HG03039 (cell line): ENCODE measurements around the gene ZSWIM4.
"Not testable (repeated sequence)": the region's sequence is repeated elsewhere in the genome, so short reads cannot be mapped to it uniquely, and the experiment has no call there.

Experiments used
- ATAC-seq: cut with Tn5 transposase; IDR thresholded peaks from one replicate; pipeline ENCODE4 v1.9.1; 2021; ENCODE audit warnings: mild to moderate bottlenecking, moderate library complexity; ENCODE audit not compliant: unreplicated experiment

The ZSWIM4 gene

DNA sequence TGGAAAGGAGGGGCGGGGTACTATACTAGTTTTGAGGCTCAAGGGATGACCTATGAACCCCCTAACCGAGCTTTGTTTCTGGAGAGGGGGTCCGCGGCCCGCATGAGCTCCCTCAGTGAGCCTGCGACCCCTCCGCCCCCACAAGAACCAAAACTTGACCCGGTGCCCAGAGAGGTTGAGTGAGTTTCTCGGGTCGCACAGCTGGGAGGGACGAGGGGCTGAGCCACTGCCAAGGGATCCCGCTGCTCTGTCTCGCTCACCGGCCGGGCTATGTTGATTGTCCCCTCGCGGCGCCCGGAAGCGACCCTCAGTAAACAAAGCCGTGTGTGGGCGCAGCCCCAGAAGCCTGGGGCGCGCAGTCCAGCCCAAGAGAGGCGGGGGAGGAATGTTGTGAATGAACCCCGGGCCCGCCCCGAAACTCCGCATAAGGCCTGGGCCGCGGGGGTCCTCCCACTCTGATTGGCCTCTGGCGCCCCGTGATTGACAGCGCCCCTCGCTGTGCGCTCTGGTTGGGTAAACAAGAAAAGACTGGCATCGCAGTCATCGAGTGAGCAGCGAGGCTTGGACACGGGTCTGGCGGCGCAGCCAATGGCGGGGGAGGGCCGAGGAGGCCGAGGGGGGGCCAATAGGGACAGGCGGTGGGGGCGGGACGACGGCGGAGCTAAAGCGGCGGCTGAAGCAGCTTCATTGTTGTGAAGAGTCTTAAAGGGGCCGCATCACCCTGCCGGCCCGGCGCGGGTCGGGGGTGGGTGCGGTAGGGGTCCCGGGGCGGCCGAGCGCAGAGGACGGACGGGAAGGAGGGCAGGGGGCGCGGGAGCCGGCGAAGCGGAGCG lies at the start of gene ZSWIM4:
Gene ZSWIM4 (plus strand): TSS at position 687 of the 833 bp plus-strand sequence. CDS start 206 bp downstream, outside the sequence.
- ATAC-seq: peak; percentile 96

DNA sequence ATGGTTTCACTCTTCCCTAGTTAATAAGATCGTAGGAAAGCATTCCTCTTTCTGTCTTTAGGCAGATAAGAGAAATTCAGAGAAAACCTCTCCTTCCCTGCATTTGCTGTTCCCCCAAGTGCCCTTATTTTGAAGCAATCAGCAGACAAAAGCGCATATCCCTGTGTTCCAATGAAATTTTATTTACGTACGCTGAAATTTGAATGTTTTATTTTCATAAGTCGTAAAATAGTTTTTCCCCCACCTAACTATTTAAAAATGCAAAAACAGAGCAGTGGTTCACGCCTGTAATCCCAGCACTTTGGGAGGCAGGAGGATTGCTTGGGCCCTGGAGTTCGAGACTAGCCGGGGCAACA lies 48.2 kb upstream of the ZSWIM4 start:
- ATAC-seq: no peak

DNA sequence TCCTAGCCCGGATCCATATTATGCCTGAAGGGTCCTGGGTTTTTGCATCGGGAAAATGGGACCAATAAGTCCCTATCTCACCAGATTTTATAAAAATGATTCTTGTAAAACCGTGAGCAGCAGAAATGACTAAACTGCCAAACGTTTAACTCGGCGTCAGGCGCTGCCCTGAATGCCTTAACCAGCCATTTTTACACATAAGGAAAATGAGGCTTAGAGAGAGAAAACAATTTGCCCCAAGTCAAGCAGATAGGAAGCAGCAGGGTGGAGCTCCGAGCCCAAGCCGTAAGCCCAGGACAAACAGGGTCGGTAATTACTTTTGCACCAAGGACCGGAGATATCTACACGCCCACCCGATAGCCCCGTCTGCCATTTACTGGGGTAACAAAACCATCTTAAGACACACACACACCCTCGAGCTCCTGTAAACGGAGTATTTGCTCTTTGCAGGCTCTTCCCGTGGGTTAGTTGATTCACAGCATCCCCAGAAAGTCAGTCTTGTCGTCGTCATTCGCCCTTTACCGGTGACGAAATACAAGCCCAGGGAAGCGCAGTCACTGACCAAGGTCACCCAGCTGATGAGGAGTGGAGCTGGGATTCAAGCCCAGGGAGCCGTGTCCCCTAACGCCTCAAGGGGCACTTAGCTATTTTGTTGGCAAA lies 46.9 kb upstream of the ZSWIM4 start:
- ATAC-seq: no peak

DNA sequence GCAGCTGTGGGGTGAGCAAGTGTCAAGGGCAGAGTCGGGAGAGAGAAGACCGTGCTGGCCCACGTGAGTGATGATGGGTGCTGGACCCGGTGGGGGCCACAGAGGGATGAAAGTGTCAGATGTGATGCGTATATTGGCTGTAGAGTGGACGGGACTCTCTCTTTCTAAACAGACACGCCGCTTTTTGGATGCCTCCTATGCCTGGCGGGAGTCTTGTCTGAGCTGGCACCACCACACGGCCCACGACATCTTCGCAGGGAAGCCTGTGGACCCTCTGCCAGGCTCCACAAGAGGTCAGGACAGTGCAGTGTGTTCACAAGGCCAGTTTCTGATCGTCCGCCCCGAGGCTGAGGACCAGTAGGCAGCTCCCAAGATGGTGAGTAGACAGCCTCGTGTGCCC lies 43.8 kb upstream of the ZSWIM4 start:
- no peak for ATAC-seq

DNA sequence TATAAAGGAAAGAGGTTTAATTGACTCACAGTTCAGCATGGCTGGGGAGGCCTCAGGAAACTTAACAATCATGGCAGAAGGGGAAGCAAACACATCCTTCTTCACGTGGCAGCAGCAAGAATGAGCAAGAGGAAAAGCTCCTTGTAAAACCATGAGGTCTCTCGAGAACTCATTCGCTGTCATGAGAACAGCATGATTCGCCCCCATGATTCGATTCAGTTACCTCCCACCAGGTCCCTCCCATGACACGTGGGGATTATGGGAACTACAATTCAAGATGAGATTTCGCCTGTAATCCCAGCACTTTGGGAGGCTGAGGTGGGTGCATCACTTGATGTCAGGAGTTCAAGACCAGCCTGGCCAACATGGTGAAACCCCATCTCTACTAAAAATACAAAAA lies 41.6 kb upstream of the ZSWIM4 start:
- ATAC-seq: not testable (repeated sequence)

DNA sequence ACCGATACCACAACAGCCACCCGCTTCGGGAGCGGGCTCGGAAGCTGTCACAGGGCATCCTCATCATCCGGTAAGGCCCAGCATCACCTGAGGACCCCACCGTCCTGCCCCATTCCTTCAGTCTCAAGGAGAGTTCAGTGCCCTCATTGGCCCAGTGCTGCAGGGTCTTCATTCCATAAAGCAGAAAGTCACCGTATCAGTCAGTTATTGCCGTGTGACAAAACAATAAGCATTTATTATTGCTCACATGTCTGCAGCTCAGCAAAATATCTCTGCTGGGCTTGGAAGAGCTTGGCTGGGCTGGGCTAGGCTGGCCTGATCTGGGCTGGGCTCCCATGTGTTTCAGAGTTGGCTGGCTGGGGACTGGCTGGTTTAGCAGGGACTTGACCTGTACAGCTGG lies 39.0 kb upstream of the ZSWIM4 start:
- ATAC-seq: no peak

DNA sequence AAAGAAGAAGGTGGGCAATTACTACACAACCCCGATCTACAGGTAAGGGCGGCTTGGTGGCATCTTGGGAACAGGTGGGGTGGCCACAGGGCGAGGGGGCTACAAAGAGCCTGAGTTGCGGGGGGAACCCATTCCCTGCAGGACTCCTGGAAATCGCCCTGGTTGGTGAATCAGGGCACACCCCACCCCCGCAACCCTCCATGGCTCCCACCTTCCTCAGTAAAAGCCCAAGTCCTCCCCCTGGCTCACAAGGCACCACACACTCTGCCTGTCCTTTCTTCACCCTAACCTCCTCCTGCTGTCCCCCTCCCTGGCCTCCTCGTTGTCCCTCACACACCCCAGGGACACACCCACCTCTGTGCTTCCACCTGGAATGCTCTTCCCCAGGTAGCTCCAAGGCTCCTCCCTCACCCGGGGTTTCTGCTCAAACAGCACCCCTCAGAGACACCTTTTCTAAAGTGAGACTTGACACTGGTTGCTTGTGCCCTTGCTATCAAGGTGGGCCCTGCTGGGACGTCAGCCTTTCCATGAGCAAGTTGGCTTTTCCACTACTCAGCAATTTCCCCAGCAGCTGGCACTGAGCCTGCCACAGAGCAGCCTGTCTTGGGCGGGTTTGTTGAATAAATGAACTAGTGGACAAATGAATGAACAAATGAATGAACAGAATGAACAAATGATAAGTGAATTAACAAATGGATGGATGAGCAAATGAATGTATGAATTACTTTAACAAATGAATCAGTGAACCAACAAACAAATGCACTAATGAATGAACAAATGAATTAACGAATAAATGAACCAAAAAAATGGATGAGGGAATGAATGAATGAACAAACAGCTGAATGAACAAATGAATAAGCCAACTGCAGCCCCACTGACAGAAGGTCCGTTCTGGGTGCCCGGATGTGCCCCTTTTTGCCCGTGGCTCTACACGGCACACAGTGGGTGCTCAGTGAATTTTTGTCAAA lies 37.2 kb upstream of the ZSWIM4 start:
- no peak for ATAC-seq

DNA sequence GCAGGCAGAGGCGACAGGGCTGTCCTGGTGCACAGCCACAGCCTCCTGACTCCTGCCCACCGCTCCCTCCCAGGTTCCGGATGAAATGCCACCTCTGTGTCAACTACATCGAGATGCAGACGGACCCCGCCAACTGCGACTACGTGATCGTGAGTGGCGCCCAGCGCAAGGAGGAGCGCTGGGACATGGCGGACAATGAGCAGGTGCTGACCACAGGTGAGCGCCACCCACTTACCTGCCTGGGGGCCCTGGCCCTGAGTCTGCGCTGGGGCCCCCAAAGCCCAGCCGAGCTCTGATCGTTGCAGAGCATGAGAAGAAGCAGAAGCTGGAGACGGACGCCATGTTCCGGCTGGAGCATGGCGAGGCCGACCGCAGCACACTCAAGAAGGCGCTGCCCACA lies 36.4 kb upstream of the ZSWIM4 start:
- no peak for ATAC-seq

DNA sequence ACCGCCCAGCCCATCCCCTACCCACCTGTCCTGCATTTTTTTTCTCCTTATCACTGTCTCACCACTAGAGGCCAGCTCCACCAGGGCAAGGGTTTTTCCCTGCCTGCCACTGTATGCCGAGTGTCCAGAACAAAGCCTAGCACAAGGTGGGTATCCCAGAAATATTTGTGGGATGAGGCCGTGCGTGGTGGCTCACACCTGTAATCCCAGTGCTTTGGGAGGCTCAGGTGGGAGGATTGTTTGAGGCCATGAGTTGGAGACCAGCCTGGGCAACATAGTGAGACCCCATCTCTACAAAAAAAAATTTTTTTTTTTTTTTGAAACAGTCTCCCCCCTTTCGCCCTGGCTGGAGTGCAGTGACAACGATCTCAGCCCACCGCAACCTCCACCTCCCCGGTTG lies 33.8 kb upstream of the ZSWIM4 start:
- no peak for ATAC-seq

DNA sequence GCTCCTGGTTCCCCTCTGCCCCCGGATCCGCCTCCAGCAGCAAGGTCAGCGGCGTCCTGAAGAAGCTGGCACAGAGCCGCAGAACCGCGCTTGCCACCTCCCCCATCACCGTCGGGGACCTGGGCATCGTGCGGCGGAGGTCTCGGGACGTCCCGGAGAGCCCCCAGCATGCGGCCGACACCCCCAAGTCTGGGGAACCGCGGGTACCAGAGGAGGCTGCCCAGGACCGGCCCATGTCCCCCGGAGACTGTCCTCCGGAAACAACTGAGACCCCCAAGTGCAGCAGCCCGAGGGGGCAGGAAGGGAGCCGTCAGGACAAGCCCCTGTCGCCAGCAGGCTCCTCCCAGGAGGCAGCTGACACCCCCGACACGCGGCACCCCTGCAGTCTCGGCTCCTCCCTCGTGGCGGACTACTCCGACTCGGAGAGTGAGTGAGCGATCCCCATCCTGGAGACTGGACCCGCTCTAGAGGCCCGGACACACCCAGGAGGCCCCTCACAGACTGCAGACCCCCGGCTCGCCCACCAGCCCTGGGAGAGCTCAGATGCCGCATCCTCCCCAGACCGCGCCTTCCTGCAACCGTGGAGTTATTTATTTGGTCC lies 32.5 kb upstream of the ZSWIM4 start:
- no peak for ATAC-seq

DNA sequence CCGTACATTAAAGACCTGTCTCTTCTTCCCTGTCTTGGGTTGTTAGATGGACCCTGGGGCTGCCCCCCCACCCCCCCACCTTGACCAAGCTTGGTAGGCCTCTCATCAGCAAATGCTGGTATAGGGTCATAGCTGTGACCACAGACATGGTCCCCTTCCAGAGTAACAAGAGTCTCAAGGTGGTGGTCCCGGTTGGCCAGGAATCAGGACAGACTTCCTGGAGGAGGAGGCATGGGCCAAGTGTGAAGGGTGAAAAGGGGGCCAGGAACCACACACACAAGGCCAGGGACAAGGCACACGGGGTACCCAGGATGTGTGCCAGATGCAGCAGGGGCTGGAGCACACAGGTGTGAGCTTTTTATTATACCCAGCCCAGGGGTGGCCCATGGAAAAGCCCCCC lies 32.0 kb upstream of the ZSWIM4 start:
- no peak for ATAC-seq

DNA sequence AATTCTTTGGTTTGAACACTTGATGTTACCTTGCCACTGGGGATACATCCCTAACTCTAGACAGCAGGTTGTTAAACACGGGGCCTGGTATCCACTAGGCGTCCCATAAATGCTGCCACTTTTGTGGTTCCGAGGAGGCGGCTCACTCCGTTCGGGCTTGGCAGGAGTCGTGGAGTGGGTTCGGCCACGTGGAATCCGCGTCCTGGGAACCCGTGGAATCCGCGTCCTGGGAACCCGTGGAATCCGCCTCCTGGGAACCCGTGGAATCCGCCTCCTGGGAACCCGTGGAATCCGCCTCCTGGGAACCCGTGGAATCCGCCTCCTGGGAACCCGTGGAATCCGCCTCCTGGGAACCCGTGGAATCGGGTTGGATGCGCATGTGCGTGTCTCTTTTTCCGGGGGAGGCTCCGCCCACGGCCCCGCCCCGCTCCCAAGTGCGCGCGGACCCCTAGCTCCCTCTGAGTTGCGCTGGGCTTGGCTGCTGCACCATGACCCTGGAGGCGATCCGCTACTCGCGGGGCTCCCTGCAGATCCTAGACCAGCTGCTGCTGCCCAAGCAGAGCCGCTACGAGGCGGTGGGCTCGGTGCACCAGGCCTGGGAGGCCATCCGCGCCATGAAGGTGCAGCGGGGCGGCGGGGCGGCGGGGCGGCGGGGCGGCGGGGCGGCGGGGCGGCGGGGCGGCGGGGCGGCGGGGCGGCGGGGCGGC lies 31.0 kb upstream of the ZSWIM4 start, which contains the start of gene MRI1:
Gene MRI1 (plus strand): TSS at position 422 of the 707 bp plus-strand sequence. CDS start 67 bp downstream, at position 489.
- no peak for ATAC-seq

DNA sequence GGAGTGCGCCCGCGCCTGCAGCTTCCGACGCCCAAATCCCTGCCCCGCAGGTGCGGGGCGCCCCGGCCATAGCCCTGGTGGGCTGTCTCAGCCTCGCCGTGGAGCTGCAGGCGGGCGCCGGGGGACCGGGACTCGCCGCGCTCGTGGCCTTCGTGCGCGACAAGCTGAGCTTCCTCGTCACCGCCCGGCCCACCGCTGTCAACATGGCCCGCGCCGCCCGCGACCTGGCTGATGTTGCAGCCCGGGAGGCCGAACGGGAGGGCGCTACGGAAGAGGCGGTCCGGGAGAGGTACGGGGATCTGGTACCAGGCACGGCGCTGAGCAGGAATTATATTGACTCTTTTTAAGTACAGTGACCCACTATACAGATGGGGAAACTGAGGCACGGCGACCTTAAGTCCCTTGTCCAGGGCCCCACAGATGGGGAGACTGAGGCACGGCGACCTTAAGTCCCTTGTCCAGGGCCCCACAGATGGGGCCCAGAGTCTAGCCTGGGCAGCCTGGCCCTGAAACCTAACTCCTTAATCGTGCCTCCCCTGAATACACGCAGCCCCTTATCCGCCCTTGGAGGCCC lies 30.3 kb upstream of the ZSWIM4 start:
- ATAC-seq: no peak

DNA sequence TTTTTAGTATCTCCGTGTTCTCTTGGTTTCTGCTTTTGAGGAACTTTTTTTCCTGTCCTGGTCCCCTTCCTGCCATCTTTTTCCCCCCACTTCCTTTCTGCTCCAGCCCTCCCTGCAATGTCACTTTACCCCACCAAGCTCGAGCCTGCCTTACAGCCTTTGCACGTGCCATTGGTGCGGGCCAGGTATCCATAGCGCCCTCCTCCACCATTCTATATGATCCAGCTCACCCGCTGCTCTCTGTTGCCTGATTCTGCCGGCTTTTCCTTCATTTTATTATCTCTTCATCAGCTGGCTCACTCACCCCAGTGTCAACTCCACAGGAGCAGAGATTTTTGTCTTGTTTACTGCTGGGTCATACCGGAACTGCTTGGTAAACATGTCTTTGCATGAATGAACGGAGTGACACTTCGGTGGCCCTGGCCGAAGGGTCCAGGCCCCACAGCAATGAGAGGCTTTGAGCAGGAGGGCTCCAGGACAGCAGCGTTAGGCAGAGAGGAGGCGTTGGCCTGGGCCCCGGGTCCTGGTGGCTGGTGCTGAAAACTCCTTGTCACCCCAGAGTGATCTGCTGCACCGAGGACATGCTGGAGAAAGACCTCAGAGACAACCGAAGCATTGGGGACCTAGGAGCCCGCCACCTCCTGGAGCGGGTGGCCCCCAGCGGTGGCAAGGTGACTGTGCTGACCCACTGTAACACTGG lies 29.7 kb upstream of the ZSWIM4 start:
- ATAC-seq: no peak

DNA sequence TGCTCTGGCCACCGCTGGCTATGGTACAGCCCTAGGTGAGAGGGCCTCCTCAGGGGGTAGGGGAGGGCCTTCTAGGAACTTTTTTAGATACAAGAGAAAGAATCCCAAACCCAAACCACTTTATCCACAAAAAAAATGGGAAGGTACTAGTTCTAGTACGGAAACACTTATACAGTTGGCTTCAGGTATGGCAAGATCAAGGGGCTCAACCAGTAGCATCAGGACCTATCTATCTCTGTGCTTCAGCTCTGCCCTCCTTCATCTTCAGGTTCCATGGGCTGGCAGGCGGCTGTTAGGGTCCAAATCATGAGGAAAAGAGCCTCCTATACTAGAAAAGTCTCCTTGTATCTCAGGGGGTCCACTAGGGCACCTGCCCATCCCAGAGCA lies 29.2 kb upstream of the ZSWIM4 start:
- ATAC-seq: no peak

DNA sequence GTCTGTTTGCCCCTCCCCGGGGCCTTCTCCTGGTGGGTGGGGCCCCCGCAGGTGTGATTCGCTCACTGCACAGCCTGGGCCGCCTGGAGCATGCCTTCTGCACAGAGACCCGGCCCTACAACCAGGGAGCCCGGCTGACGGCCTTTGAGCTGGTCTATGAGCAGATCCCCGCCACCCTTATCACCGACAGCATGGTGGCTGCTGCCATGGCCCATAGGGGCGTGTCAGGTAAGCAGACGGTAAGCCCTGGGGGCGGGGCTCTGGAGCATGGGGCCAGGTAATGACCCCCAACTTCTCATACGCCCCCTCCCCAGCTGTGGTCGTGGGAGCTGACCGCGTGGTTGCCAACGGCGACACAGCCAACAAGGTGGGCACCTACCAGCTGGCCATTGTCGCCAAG lies 26.7 kb upstream of the ZSWIM4 start:
- ATAC-seq: no peak

DNA sequence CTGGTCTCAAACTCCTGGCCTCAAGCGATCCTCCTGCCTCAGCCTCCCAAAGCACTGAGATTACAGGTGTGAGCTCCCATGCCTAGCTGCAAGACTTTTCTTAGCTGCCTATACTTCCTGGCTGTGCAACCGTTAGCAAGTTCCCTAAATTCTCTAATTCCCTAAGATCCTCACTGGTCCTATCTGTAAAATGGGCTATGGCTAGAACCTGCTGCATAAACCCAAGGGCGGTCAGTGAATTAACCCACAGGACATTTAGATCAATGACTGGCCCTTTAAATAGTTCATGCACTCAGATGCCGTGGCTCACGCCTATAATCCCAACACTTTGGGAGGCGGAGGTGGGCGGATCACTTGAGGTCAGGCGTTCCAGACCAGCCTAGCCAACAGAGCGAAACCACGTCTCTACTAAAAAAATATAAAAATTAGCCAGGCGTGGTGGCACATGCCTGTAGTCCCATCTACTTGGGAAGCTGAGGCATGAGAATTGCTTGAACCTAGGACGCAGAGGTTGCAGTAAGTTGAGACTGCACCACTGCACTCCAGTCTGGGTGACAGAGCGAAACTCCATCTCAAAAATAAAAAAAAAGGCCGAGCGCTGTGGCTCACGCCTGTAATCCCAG lies 25.1 kb upstream of the ZSWIM4 start:
- ATAC-seq: no peak

DNA sequence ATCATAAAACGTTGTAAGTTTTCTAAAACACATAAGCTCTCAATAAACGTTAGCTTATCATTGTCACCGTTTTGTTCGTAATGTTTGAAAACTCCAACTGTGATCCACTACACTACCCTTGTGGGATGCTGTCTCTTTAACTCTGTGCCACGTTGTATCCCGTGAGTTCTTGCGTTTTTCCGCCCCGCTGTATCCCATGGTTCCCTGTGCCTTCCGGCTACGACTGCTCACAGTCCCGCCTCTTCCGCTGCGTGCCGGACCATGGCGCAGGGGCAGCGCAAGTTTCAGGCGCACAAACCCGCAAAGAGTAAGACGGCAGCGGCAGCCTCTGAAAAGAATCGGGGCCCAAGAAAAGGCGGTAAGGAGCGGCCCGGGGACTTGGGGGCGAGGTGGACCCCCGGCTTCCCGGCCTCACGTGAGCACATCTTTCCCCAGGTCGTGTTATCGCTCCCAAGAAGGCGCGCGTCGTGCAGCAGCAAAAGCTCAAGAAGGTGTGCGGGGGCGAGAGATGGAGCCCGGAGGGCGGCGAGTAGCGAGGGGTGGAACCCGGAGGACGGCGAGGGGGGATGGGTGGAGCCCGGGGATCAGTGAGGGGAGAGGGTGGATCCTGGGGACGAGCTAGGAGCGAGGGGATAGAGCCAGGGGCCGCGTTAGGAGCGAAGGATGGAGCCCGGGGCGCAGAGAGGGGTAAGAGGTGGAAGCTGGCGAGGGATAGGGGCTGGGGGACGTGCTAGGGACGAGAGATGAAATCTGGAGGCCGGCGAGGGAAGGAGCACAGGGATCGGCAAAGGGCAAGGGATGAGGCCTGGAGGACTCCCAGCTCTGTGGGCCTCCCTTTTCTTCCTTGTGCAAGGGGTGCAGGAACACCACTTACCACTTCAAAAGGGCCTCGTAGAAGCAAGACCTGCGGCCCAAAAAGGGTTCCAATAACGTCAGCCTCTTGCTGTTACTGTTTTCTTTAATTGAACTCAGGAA lies 20.7 kb upstream of the ZSWIM4 start, which contains the start of gene C19orf53:
Gene C19orf53 (plus strand): TSS at position 240 of the 975 bp plus-strand sequence. CDS start 22 bp downstream, at position 262.
- ATAC-seq: peak; percentile 87
